ENCODE results near the gene CIAO1.
"Not testable (repeated sequence)": the region's sequence is repeated elsewhere in the genome, so short reads cannot be mapped to it uniquely, and the experiment has no call there.

CIAO1 gene

DNA sequence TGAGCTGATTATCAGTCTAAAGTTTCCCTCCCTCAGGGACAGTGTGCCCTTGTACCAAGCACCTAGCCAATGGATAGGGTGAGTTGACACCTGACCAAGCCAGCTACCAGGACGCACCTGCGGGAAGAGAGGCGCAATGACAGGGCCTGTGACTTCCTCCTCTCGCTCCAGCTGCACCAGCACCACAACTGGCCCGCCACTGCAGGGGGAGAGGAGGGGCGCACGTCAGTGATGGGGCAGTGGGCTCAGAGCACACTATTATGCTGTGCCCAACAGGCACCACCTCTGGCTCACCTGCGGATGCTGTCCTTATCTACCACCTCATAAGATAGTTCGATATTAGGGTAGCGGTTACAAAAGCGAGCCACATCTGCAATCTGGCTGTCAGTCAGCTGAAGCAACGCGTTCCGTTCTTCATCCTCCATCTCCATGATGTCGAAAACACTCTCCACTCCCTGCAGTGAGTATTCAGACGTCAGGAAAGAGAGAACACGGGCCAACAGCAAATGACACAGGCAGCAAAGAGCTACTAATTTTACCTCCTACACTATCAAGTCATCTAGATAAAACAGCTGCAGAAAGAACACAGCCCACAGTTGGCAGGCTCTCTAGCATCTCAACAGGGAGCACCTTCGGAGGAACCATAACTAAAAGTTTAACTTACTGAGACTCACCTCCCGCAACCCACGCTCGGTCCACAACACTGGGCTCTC is 10.9 kb downstream of the CIAO1 start:
- DNase-seq (ENCODE audit: low spot score) = no peak

DNA sequence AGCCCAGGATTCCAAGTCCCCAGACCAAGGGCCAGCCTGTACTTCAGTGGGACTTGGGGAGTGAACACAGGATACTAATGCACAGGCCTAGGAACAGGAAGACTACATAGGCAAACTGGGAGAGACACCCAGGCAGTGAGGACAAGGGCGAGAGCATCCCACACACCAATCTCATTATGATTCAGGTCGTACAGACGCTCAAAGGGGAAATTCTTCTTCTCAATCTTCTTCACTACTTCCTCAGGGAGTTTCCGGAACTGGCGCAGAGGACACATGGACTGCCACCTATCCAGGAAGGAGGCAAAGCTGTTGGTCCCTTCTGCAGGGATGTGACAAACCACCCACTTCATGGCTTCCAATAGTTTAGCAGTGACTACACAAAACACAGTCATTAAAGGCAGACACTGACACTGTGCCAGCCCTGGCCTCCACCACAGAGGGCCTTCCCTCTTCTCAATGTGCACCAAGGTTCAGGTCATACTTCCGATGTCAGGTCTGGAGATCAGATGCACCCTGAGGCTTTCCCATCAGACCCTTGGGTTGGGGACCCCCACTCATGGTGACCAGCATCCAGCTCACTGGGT is 21.3 kb downstream of the CIAO1 start:
- no peak for DNase-seq (ENCODE audit: low spot score)

DNA sequence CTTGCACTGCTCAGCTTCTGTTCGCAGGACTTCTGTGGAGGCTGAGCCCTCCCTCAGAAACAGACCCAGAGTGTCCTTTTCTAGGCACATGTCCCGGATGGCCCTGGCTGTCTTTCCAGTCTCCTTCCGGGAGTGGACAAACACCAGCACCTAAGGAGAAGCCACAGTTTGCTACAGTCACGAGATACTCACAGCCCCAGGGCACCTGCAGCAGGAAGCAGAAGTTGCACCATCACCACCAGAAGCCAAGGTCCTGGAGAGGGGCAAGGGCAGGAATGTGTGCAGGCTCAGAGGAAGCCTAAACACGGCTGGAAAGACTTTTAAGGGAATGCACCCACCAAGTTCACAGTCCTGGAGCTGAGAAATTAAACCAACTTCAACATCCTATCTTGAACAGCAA is 25.7 kb downstream of the CIAO1 start:
- no peak for DNase-seq (ENCODE audit: low spot score)

DNA sequence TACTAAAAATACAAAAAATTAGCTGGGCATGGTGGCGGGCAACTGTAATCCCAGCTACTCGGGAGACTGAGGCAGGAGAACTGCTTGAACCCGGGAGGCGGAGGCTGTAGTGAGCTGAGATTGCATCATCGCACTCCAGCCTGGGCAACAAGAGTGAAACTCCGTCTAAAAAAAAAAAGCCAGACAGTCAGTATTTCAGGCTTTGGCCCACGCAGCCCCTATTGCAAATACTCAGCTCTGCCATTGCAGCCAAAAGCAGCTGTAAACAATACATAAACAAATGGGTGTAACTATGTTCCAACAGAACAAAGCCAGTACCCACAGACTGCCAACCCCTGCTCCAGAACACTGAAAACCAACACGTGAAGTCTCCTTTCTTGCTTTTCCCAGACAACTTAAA is 28.2 kb downstream of the CIAO1 start:
- DNase-seq (ENCODE audit: low spot score) = not testable (repeated sequence)

DNA sequence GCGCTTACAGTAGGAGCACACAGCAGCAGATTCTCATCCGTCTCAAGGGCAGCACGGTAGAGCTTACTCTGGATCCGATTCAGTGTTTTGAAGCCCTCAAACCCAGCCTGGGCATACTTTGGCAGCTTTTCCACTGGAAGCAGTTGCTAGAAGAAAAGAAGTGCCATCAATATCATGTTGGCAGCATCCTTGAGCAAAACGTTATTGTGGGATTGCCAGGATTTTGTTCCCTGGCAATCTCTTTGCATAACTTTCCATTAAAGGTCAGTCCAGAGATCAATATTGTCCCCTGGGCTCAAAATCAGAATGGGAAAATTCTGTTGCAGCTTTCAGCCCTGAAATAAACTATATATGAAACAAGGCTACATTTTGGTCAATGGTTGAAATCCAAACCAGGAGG is 30.9 kb downstream of the CIAO1 start:
- no peak for DNase-seq (ENCODE audit: low spot score)

DNA sequence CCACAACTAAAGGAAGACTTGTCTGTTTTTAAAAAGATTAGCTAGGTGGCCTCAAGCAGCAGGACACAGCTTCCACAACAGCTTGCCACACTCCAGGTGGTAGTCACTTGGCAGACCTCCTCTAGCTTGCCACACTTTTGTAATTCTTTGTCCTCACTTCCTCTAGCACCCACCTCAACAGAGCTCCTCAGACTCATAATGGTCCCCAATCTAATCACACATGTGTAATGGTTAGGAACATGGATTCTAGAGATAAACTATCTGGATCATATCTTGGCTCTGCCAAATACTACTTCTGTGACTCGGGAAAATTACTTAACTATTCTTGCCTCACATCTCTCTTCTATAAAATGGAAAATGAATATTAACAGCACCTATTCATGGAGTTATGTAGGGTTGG is 35.8 kb downstream of the CIAO1 start:
- DNase-seq (ENCODE audit: low spot score) = no peak

DNA sequence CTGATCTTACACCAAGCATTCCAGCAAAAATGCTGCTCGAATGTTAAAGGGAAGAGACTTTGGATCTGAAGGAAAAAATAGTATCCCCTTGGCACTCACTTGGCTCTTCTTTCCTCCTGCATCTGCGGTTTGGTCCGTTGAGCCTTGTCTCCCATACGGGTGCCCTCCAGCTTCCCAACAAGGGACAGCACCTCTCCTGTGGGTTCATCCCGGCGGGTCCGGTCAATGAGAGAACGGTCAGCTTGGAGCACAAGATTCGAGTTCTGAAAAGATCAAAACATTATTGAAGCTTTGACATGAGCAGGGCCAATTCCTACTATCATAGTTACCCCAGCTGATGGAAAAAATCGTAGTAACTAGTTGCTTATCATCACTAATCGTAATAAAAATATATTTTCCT is 38.6 kb downstream of the CIAO1 start:
- no peak for DNase-seq (ENCODE audit: low spot score)

DNA sequence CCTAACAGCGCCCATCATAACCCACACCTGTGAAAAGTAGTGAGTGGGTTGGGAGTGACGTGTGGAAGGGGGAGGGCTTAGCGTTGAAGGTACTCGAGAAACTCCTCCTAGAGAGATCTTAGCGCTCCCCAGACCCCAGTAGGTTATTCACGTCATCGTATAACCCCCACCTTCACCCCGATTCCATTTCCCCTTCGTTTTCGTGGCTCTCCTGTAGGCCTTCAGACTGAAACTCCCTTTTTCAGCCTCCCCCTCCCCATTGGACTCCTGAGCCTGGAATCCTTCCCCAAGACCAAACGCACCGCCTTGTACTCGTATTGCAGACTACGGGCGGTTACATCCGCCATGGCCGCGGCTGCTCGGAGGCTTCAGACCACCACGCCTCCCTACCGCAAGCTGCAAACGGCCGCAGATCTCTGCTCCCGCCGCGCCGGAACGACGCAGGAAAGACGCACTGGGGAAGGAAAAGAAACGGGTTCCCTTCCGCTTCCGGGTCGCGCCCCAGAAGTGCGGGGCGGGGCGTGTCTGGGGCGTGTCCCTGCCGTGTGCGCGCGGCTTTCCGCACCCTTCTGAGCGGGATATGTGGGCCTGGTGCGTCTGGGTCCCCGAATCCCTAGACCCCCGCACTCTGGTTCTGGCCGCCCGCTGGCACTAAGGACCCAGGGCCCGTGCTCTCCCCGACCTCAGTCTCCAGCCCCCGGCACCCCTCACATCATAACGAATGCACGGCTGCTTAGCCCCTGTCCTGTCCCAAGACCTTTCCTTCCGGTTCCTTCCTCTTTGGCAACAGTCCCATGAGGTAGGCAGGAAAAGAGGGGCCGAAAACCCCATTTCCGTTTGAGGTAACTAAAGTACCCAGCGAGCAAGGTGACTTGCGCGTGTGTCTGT is 39.3 kb downstream of the CIAO1 start, which contains the start of gene SNRNP200:
Gene SNRNP200 (minus strand): TSS at position 456 of the 888 bp plus-strand sequence. CDS start 109 bp downstream, at position 347.
- peak; percentile 94 for DNase-seq (ENCODE audit: low spot score)

DNA sequence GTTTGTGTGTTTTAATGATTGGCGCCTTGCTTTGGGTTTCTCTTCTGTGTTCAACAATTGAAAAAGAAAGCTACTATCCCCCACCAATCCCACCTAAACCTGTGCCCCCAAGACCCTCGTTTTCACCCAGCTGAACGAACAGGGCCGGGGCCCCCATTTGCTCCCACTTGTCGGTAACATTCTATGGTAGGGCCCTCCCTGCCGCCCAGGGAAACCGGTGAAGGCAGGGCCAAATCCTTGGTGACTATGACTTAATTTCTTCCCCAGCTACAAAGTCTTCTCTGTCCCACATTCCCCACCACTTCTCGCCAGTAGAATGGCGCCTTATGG is 39.9 kb downstream of the CIAO1 start:
- no peak for DNase-seq (ENCODE audit: low spot score)

DNA sequence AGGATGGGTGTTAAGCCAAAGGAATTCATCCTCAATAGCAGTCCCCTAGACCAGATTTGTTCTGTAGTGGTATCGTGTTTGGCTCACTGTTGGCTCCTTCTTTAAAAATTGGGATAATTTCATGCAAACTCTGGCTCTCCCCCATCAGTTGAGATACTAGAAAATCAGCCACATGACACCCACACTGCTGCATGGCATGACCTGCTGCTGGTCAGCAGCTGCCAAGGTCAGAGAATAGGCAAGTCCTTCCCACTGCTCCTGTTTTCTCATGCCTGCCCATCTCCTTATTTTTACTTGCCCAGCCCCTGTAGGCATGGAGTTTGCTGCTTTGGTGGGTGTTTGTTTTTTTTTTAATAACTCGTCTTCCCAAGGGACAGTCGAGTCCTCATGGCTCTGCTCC is 40.3 kb downstream of the CIAO1 start:
- no peak for DNase-seq (ENCODE audit: low spot score)

DNA sequence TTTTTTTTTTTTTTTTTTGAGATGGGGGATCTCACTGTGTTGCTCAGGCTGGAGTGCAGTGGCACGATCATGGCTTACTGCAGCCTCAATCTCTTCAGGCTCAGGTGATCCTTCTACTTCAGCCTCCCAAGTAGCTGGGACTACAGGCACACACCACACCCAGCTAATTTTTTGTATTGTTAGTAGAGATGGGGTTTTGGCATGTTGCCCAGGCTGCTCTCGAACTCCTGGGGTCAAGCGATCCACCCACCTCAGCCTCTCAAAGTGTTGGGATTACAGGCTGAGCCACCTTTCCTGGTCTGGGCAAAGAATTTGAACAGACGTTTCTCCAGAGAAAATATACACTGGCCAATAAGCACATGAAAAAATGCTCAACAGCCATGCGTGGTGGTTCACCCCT is 42.2 kb downstream of the CIAO1 start:
- DNase-seq (ENCODE audit: low spot score) = no peak

DNA sequence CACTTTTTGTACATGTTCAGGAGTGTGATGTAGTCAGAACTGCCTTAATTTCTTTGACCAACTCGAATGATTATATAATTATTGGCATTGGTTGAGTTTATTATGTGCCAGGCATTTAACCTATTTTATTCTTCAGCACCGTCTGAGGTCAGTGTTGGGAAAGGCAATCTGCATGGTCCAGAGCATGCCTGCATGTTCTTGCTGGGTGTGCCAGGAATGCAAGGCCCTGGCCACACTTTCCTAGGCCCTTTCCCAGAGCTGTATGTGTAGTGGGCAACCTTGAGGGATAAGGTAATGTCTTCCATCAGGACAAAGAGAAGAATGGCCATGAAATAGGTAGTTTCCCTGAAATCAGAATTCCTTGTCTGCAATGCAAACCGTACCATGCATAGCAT is 49.0 kb downstream of the CIAO1 start:
- no peak for DNase-seq (ENCODE audit: low spot score)

DNA sequence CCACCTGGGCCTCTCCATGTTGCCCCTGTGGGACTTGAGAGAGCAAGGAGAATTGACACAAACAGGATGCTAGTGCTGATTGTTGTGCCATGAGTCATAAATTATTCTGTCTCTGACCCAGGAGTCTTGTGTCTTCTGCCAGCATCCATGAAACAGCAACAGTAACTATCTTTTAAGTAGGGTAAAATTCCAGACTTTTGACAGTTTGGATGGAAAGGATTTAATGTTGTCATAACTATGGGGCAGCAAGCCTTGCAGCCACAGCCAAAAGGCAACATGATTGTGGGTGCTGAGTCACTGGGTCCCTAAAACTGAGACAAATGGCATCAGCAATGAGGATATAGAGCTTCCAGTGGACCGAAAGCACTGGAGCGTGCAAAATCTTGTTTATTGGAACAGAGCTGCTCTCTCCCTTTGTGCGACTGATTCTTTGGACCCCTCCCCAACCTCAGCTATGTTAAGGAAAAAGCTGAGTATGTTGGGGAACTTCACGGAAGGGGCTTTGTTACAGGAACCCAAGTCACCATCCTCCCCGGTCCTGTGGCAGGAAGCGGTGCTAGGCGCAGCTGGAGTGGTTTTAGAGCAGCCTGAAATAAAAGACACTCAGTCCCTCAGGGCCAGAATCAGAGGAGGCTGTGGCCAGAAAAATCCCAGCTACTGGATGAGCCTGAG is 49.5 kb downstream of the CIAO1 start:
- no peak for DNase-seq (ENCODE audit: low spot score)

DNA sequence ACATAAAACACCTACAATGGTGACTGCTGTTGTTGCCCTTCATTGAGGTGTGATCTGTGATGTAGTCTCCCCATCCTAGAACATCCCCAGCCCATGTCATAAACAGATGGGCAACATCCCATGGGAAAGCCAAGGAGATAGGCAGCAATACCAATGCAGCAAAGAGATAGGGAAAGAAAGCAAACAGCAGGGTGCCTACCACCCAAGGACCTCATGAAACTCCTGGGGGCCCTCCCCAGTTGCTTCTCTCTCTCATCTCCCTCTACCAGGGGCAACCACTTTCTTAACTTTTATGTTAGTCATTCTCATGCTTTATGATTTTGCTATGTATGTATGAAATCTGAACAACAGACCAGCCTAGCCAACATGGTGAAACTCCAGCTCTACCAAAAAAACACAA is 51.0 kb downstream of the CIAO1 start:
- no peak for DNase-seq (ENCODE audit: low spot score)

DNA sequence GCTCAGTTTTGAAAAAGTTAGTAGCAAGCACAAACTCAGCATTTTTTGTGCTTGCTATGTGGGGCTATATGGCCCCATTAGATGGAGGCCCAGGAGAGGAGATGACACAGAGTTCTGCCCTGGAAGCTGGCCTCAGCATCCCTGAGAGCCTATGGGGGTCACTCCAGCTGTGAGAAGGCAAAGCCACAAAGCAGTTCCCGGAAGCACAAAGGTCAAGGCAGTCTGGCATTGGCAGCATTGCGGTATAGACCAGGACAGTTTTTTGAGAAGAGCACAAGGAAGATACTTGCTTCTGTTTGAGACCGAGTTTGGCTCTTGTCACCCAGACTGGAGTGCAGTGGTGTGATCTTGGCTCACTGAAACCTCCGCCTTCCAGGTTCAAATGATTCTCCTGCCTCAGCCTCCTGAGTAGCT is 51.6 kb downstream of the CIAO1 start:
- DNase-seq (ENCODE audit: low spot score) = no peak

DNA sequence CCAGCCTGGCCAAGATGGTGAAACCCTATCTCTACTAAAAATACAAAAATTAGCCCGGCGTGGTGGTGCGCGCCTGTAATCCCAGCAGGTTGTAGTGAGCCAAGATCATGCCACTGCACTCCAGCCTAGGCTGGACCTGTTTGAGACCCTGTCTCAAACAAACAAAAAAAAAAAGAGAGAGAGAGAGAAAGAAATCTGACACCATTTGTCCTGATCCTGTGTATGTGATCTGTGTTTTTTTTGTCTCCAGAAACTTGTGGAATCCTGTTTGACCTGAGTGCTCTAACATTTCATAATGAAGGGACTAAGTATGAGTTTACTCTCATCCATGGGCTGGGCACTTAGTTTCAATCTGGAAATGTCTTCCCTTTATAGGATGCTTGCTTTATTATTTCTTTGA is 52.7 kb downstream of the CIAO1 start:
- DNase-seq (ENCODE audit: low spot score) = no peak

DNA sequence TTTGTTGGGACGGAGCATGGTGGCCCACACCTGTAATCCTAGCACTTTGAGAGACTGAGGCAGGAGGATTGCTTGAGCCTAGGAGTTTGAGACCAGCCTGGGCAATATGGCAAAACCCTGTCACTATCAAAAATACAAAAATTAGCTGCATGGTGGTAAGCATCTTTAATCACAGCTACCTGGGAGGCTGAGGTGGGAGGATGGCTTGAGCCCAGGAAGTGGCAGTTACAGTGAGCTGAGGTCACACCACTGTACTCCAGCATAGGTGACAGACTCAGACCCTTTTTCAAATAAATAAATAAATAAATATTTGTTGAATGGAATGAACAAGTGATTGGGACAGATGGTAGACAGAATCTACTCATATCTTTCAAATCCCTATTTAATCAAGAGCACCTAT is 53.4 kb downstream of the CIAO1 start:
- DNase-seq (ENCODE audit: low spot score) = no peak

DNA sequence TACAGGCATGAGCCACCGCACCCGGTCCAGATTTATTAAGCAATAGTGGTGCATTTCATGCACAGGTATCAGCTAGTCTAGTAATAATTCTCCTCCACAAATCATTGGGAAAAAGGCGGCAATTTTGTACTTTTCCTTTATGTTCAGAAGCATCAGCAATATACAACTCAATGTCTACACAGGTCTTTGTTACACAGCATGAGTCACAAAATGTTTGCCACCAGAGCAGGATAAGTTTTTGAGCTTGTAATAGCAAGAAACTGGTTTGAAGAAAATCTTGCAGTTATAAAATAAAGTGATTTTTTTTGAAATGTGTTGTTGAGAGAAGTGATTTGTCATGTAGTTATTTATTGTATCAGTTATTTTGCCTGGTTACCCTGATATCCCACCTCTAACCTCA is 54.3 kb downstream of the CIAO1 start:
- no peak for DNase-seq (ENCODE audit: low spot score)

DNA sequence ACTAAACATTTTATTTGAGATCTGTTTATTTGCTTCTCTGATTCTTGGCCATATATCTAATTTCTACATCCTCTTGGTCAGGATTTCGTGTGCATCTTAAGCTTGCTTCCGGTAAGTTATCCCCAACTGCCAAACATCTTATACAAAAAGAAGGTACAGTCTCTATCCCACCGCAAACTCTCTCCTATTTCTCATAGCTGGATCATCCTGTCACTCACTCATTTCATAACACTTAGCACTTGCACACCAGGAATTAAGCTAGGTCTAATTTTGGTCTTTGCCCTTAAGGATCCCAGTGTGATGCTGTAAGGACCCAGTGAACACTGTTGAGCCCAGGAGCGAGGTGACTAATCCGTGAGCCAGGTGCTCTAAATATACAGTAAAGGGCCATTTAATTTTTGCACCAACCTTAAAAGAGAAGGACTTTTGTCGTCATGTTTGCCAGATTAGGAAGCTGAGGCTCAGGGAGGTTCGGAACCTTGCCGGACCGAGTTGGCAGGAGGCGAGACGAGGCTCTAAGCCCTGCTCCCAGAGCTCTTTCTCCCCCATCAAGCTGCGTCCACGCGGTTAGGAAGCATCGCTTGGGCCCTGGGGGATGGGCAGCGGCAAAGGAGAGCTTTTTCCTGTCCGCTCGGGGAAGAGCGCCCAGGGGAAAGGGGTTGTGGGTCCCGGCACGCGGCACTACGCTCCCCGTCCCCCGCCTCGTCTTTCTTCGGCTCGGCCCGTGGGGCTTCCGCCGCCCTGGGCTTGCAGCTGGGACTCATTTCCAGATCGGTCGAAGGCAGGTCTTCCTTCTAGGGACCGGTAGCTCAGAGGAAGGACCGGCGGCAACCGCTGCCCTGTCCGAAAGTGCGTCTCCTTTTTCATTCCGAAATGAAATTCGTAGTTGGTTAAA is 55.0 kb downstream of the CIAO1 start:
- peak; percentile 70 for DNase-seq (ENCODE audit: low spot score)
